Duodenal mucosa (tissue), 2 donors: ENCODE measurements around the gene CRELD1.
A peak's percentile ranks its signal among the peaks of the same experiment; 100 is the strongest.

ENCODE experiments used
- H3K27ac ChIP-seq: one replicate; pipeline ENCODE4 v1.7.0; 2013; ENCODE audit warnings: low read depth, low read length
- H3K27me3 ChIP-seq, 2 donors: one replicate each; pipeline ENCODE4 v1.7.0; 2013; ENCODE audit warnings: low read length in 2 of 2, control low read depth in 1 of 2; ENCODE audit not compliant: insufficient read depth in 2 of 2, control insufficient read depth in 1 of 2
- H3K36me3 ChIP-seq, 2 donors: one replicate each; pipeline ENCODE4 v1.7.0; 2013; ENCODE audit warnings: low read length in 2 of 2, control low read depth in 1 of 2; ENCODE audit not compliant: insufficient read depth in 2 of 2, control insufficient read depth in 1 of 2
- H3K4me1 ChIP-seq, 2 donors: one replicate each; pipeline ENCODE4 v1.7.0; 2013; ENCODE audit warnings: low read length in 2 of 2, control low read depth in 1 of 2; ENCODE audit not compliant: insufficient read depth in 2 of 2, control insufficient read depth in 1 of 2
- H3K4me3 ChIP-seq, 2 donors: one replicate each; pipeline ENCODE4 v1.7.0; 2013; ENCODE audit warnings: low read length in 2 of 2, low read depth in 1 of 2
- H3K9ac ChIP-seq, 2 donors: one replicate each; pipeline ENCODE4 v1.7.0; 2013; ENCODE audit warnings: low read length in 2 of 2, low read depth in 1 of 2
- H3K9me3 ChIP-seq, 2 donors: one replicate each; pipeline ENCODE4 v1.7.0; 2013; ENCODE audit warnings: low read length in 2 of 2, control low read depth in 1 of 2; ENCODE audit not compliant: control insufficient read depth in 1 of 2

Gene CRELD1, protein sequence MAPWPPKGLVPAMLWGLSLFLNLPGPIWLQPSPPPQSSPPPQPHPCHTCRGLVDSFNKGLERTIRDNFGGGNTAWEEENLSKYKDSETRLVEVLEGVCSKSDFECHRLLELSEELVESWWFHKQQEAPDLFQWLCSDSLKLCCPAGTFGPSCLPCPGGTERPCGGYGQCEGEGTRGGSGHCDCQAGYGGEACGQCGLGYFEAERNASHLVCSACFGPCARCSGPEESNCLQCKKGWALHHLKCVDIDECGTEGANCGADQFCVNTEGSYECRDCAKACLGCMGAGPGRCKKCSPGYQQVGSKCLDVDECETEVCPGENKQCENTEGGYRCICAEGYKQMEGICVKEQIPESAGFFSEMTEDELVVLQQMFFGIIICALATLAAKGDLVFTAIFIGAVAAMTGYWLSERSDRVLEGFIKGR

DNA sequence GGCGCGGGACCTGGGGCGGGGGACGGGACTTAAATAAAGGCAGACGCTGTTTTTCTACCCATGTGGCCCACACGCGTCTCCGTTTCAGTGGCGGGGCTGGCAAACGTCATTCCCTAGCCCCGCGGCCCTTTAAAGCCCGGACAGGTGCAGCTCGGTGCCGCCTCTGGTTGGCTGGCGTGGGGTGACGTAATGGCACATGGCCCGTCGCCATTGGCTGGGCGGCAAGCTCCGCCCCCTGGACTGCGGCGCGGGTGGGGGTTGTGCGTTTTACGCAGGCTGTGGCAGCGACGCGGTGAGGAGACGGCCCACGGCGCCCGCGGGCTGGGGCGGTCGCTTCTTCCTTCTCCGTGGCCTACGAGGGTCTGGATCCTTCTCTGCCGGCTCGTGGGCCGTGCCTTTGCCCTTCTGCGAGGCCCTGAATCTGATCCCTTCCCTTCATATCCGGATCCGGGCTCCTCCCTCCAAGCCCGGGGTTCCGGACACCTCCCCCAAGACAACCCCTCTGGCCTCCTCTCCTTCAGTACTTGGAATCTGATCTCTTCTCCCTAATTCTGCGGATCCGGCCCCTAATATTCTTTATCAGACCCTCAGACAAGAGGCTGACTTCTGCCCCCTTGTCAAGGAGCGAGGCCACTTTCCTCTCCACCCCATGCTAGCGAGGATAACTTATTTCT lies at the start of gene CRELD1:
CRELD1 (plus strand) TSS at position 274 of the 674 bp plus-strand sequence. CDS start 605 bp downstream, outside the sequence.
- peaks cover 16 to 25% of the 10 kb centered on the region in 2 donors for H3K4me1 ChIP-seq
- H3K4me3 ChIP-seq: peak within 1 kb of the TSS; percentile 88 to 92
- H3K9ac ChIP-seq: peak within 1 kb of the TSS; percentile 87
- H3K9me3 ChIP-seq: no peaks in the 10 kb centered on the region
- no peaks in the 10 kb centered on the region for H3K27me3 ChIP-seq
- peak within 1 kb of the TSS; percentile 96 for H3K27ac ChIP-seq
- H3K36me3 ChIP-seq: peaks cover 3 to 27% of the 10 kb centered on the region in 2 donors

DNA sequence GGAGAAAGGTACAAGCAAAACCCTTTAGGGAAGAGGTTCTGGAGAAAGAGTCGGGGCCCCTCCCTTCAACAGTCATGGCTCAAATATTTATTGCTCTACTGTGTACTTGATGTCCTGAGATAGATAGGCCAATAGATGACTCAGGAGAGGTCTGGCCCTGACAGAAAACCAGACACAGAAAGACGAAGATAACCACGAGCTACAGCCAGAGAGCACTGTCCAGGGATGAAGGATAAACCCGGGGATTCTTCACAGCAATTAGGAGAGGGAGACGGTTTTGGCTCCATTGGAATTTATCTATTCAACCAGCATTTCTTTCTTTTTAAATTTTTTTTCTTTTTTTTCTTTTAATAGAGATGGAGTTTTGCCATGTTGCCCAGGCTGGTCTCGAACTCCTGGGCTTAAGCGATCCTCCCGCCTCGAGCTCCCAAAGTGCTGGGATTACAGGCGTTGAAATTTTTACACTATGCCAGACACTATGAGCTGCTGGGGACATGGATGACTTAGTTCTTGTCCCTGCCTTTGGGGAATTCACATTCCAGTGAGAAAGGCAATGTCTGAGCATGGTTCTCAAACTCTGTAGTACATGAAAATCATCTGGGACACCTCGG lies 49.0 kb upstream of the CRELD1 start:
- Histone ChIP-seq H3K36me3 (no peaks in the 10 kb centered on the region), H3K9me3 (no peaks in the 10 kb centered on the region), H3K27me3 (no peaks in the 10 kb centered on the region), H3K27ac (no peak overlapping the region), H3K4me1 (peaks cover 0 to 11% of the 10 kb centered on the region in 2 donors), H3K4me3 (no peak overlapping the region), H3K9ac (no peak overlapping the region)

- no peak overlapping the region for H3K4me3 ChIP-seq
- no peaks in the 10 kb centered on the region for H3K9me3 ChIP-seq
- H3K27me3 ChIP-seq: no peaks in the 10 kb centered on the region
- H3K4me1 ChIP-seq: peaks cover 4 to 19% of the 10 kb centered on the region in 2 donors
- no peak overlapping the region for H3K9ac ChIP-seq
- H3K36me3 ChIP-seq: no peaks in the 10 kb centered on the region
- no peak overlapping the region for H3K27ac ChIP-seq
Measured at GRCh38 chr3:9886328-9886727, 47.3 kb upstream of the CRELD1 start.

DNA sequence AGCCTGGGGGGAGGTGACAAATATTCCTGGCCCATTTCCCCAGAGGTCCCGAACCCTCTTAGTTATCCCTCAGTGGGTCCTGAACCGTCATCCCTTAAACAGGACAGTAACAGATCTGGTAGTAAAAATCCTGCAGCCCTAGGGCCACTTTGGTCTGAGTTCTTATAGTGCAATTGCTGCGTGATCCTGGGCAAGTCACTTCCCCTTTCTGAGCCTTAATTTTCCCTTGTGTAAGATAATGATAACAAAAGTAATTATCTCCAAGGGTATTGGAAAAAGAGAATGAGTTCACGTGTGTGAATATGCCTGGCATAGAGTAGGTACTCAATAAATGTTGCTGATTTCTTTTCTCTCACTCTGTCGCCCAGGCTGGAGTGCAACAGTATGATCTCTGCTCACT lies 46.2 kb upstream of the CRELD1 start:
- H3K9me3 ChIP-seq: no peaks in the 10 kb centered on the region
- no peaks in the 10 kb centered on the region for H3K27me3 ChIP-seq
- H3K27ac ChIP-seq: no peak overlapping the region
- peaks cover 0 to under 1% of the 10 kb centered on the region in 2 donors for H3K36me3 ChIP-seq
- no peak overlapping the region for H3K4me3 ChIP-seq
- H3K4me1 ChIP-seq: peaks cover 4 to 20% of the 10 kb centered on the region in 2 donors
- no peak overlapping the region for H3K9ac ChIP-seq

DNA sequence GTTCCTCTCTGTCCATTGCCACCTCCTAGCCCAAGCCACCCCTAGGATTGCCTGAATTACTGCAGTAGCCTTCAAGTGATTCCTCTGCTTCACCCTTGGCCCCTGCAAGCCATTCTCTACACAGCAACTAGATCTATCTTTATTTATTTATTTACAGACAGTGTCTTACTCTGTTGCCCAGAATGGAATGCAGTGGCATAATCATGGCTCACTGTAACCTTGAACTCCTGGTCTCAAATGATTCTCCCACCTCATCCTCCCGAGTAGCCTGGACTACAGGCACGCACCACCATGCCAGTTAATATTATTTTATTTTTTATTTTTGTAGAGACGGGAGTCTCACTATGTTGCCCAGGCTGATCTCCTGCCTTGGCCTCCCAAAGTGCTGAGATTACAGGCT lies 45.1 kb upstream of the CRELD1 start:
- no peak overlapping the region for H3K9ac ChIP-seq

GRCh38 chr3:9889405-9889804 lies 44.2 kb upstream of the CRELD1 start:
- H3K27me3 ChIP-seq: no peaks in the 10 kb centered on the region
- peaks cover 10 to 14% of the 10 kb centered on the region in 2 donors for H3K36me3 ChIP-seq
- no peak overlapping the region for H3K4me3 ChIP-seq
- H3K4me1 ChIP-seq: peaks cover 16 to 18% of the 10 kb centered on the region in 2 donors
- peak overlapping the region in 1 of 2 donors; percentile 99 for H3K9ac ChIP-seq
- no peak overlapping the region for H3K27ac ChIP-seq
- H3K9me3 ChIP-seq: no peaks in the 10 kb centered on the region

More for the DNA sequence above, 45.1 kb upstream of the CRELD1 start:
- H3K27ac ChIP-seq: no peak overlapping the region
- H3K4me1 ChIP-seq: peaks cover 11 to 21% of the 10 kb centered on the region in 2 donors
- H3K36me3 ChIP-seq: peaks cover 9 to 11% of the 10 kb centered on the region in 2 donors
- H3K27me3 ChIP-seq: no peaks in the 10 kb centered on the region
- H3K9me3 ChIP-seq: no peaks in the 10 kb centered on the region
- no peak overlapping the region for H3K4me3 ChIP-seq

GRCh38 chr3:9890249-9891071 lies 43.2 kb upstream of the CRELD1 start, which contains the start of gene JAGN1:
Gene JAGN1 (plus strand): TSS chr3:9890610. CDS start chr3:9890723, 113 bp downstream.
- Histone ChIP-seq H3K27me3 (no peaks in the 10 kb centered on the region), H3K4me3 (peak within 1 kb of the TSS; percentile 89 to 98), H3K36me3 (peaks cover 10 to 17% of the 10 kb centered on the region in 2 donors), H3K27ac (peak within 1 kb of the TSS; percentile 93), H3K9me3 (no peaks in the 10 kb centered on the region), H3K4me1 (peaks cover 19 to 20% of the 10 kb centered on the region in 2 donors), H3K9ac (peak within 1 kb of the TSS; percentile 93 to 99)

- Histone ChIP-seq H3K27ac (peak overlapping the region; percentile 93), H3K4me1 (peaks cover 19 to 20% of the 10 kb centered on the region in 2 donors), H3K9ac (peak overlapping the region; percentile 93 to 99), H3K27me3 (no peaks in the 10 kb centered on the region), H3K36me3 (peaks cover 10 to 17% of the 10 kb centered on the region in 2 donors), H3K9me3 (no peaks in the 10 kb centered on the region), H3K4me3 (peak overlapping the region; percentile 89 to 98)
Measured at GRCh38 chr3:9891072-9891622, 42.5 kb upstream of the CRELD1 start.

- no peak overlapping the region for H3K9ac ChIP-seq
- H3K27me3 ChIP-seq: no peaks in the 10 kb centered on the region
- no peaks in the 10 kb centered on the region for H3K9me3 ChIP-seq
- no peak overlapping the region for H3K4me3 ChIP-seq
- peaks cover 10 to 17% of the 10 kb centered on the region in 2 donors for H3K36me3 ChIP-seq
- H3K4me1 ChIP-seq: peaks cover 32 to 38% of the 10 kb centered on the region in 2 donors
- no peak overlapping the region for H3K27ac ChIP-seq
Measured at GRCh38 chr3:9893739-9894138, 39.9 kb upstream of the CRELD1 start.
